GM12878 (cell line): ENCODE results near the gene ALOXE3. TPM values are rescaled to one million over a fixed set of nuclear protein-coding genes. Genes with fewer than 3 reads are reported as not detected.

Experiments used
- ATAC-seq: fragments of 200-7000 bp; cut with Tn5 transposase; 3 replicates; pipeline ENCODE4 v1.9.1; 2020; ENCODE audit warnings: mild to moderate bottlenecking, moderate library complexity
- BruUV-seq: library from RNA; stranded (reverse); fragments of 400-500 nt; replicated peaks from 2 replicates; lab custom pipeline; 2021; lab: Mats Ljungman, UMichigan
- CTCF ChIA-PET: fragments of 300-600 bp; sonication (Branson Sonifier 250); formaldehyde crosslinking; extraction: SDS; loops from one replicate; lab custom pipeline; 2021; ENCODE audit warnings: inconsistent platforms; lab: Yijun Ruan, JAX
- POLR2A ChIA-PET: fragments of 350-600 bp; formaldehyde crosslinking; extraction: SDS; loops from one replicate; lab custom pipeline; 2021; ENCODE audit warnings: inconsistent platforms; lab: Charles Lee
- RAD21 ChIA-PET: fragments of 300-600 bp; sonication (Branson Sonifier 250); formaldehyde crosslinking; loops from one replicate; lab custom pipeline; 2023; ENCODE audit warnings: antibody characterized with exemption; ENCODE audit not compliant: unreplicated experiment; lab: Charles Lee
- SMC1A ChIA-PET: fragments of 300-600 bp; sonication (Branson Sonifier 250); formaldehyde crosslinking; loops from one replicate; lab custom pipeline; 2023; ENCODE audit not compliant: unreplicated experiment, uncharacterized antibody; lab: Charles Lee
- DNase-seq: peaks from one replicate; pipeline ENCODE4 v3.0.0-alpha.2; 2011; ENCODE audit warnings: low read depth, low spot score
- FAIRE-seq: peaks from 3 replicates; lab custom pipeline; 2011; peaks lifted over from hg19 to GRCh38; lab: Jason Lieb, UNC
- H2AFZ ChIP-seq: 2 replicates; pipeline ENCODE4 v1.6.0; 2011; ENCODE audit warnings: low read depth, low read length, control low read depth; ENCODE audit not compliant: control insufficient read depth
- H3K27ac ChIP-seq: 2 replicates; pipeline ENCODE4 v1.5.1; 2011; ENCODE audit warnings: control low read depth; ENCODE audit not compliant: control insufficient read depth, insufficient read depth
- H3K27me3 ChIP-seq, 2 experiments: replicated peaks in 1 of 2; 2 replicates each; pipeline versions ENCODE4 v1.6.0 to v1.6.1; 2011; ENCODE audit warnings: low read length in 1 of 2; ENCODE audit not compliant: control insufficient read depth in 2 of 2, insufficient read depth in 2 of 2
- H3K36me3 ChIP-seq, 2 experiments: 2 replicates each; pipeline ENCODE4 v1.5.1; 2011; ENCODE audit warnings: low read length in 1 of 2; ENCODE audit not compliant: control insufficient read depth in 2 of 2, insufficient read depth in 2 of 2
- H3K4me1 ChIP-seq: 2 replicates; pipeline ENCODE4 v1.6.1; 2011; ENCODE audit warnings: mild to moderate bottlenecking, low read length, moderate library complexity, mixed read lengths; ENCODE audit not compliant: control insufficient read depth, insufficient read depth
- H3K4me2 ChIP-seq: 2 replicates; pipeline ENCODE4 v1.6.0; 2011; ENCODE audit warnings: control low read depth; ENCODE audit not compliant: control insufficient read depth, insufficient read depth
- H3K4me3 ChIP-seq: fragments of 200-600 bp; sonication (generic); 2 replicates; pipeline ENCODE4 v1.5.1; 2016
- H3K79me2 ChIP-seq: 2 replicates; pipeline ENCODE4 v1.6.0; 2011; ENCODE audit warnings: low read length; ENCODE audit not compliant: control insufficient read depth, insufficient read depth
- H3K9ac ChIP-seq: 2 replicates; pipeline ENCODE4 v1.8.0; 2011; ENCODE audit warnings: low read length, control low read depth, mixed read lengths; ENCODE audit not compliant: control insufficient read depth, insufficient read depth
- H3K9me3 ChIP-seq: replicated peaks from 3 replicates; pipeline ENCODE4 v1.5.1; 2011; ENCODE audit warnings: mild to moderate bottlenecking, low read length; ENCODE audit not compliant: control insufficient read depth, insufficient read depth
- H4K20me1 ChIP-seq: 2 replicates; pipeline ENCODE4 v1.6.0; 2011; ENCODE audit not compliant: control insufficient read depth, insufficient read depth
- BHLHE40 ChIP-seq, 2 experiments: fragments of 450-650 bp in 1 of 2; IDR thresholded peaks; 2 replicates each; pipeline ENCODE4 v1.6.1; 2011 to 2017; ENCODE audit warnings: low read depth in 2 of 2, borderline replicate concordance in 1 of 2, improper control_type of control experiment in 1 of 2, low read length in 1 of 2, mild to moderate bottlenecking in 1 of 2
- CREM ChIP-seq: IDR thresholded peaks from 2 replicates; pipeline ENCODE4 v1.6.1; 2014; ENCODE audit warnings: antibody characterized with exemption, low read depth
- IKZF2 ChIP-seq, 2 experiments: fragments of 450-650 bp; IDR thresholded peaks; 2 replicates each; pipeline ENCODE4 v1.6.1; 2017; ENCODE audit warnings: mild to moderate bottlenecking in 2 of 2, moderate library complexity in 2 of 2
- WGBS: methylation state at CpG from one replicate; pipeline ENCODE4 v1.1.6; 2016; ENCODE audit warnings: low lambda C conversion rate; ENCODE audit not compliant: insufficient replicate concordance, insufficient coverage; ENCODE audit errors: missing lambda C conversion rate; 5-methylcytosine and 5-hydroxymethylcytosine counted together
- in situ Hi-C: fragments of 300-500 bp; cut with MboI; formaldehyde crosslinking; loops from 9 replicates; pipeline ENCODE4 v1.14.3; 2018; ENCODE audit warnings: mixed read lengths
- intact Hi-C: fragments of 100-400 bp; cut with micrococcal nuclease; formaldehyde crosslinking; loops from one replicate; pipeline ENCODE4 v1.14.2; 2022; ENCODE audit not compliant: unreplicated experiment
- polyA plus RNA-seq, 11 experiments: library from polyadenylated mRNA; depleted of rRNA in 4 of 11; unstranded in 6 of 11; stranded (reverse) in 5 of 11; fragments of >200 nt; fragmentation: Nextera tagmentation in 4 of 11; fragmentation: Illumina TruSeq in 1 of 11; extraction: Ambion mirVana in 4 of 11; extraction: Trizol in 1 of 11; gene quantifications; 1 replicate in 1 of 11; 2 replicates in 10 of 11; pipeline versions ENCODE4 v1.2.1 to v1.2.3, GENCODE V29; 2011 to 2016; ENCODE audit warnings: inconsistent platforms in 2 of 11, missing spikeins in 2 of 11, low read depth in 1 of 11
- total RNA-seq, 4 experiments: library from RNA; depleted of rRNA in 3 of 4; stranded (reverse); fragments of >200 nt in 3 of 4; fragmentation: Illumina TruSeq in 1 of 4; extraction: Trizol in 1 of 4; gene quantifications; 2 replicates each; pipeline versions ENCODE4 v1.2.1 to v1.2.3, GENCODE V29; 2013 to 2021

ALOXE3 gene
- total and polyA plus RNA-seq, 10 of the 15 experiments (the other 5 are each of a cell fraction or from before 2014, with no cell fraction given) = 0.04 TPM; not detected in 9

GRCh38 chr17:8122422-8122923 lies 4.2 kb upstream of the ALOXE3 start:
- H3K9me3 ChIP-seq = no peaks in the 10 kb centered on the region
- FAIRE-seq (no peak), ATAC-seq (no peak), DNase-seq (no peak)
- WGBS = 1% methylated on average over 26 of the region's 29 CpGs
- peak overlapping the region; percentile 99 for H3K4me3 ChIP-seq
- peak overlapping the region; percentile 94 for H3K4me2 ChIP-seq
- BruUV-seq = no TSS peak
- RAD21 ChIA-PET = interaction anchor here (0.7 to 2.6 kb wide), 9 partner anchors 16 to 100 kb away, joined by 3 to 16 read pairs (median 4); no protein-coding TSS in a partner anchor
- in situ Hi-C loops (no loop called here), intact Hi-C loops (loop anchor here (5.0 kb wide), 1 partner anchor 175 kb away; the partner anchor contains the start of gene SLC25A35)
- SMC1A ChIA-PET = interaction anchor here (1.6 to 3.8 kb wide), 4 partner anchors 15 to 51 kb away, joined by 6 to 21 read pairs (median 6); no protein-coding TSS in a partner anchor
- H2AFZ ChIP-seq = peak overlapping the region; percentile 66
- H3K79me2 ChIP-seq = no peaks in the 10 kb centered on the region
- no peaks in the 10 kb centered on the region for H4K20me1 ChIP-seq
- TF ChIP-seq IKZF2 (IDR thresholded peaks at IDR 0.05) = peak; percentile 29 to 38; a peak in 1 of 4 replicates
- no peak for TF ChIP-seq CREM
- TF ChIP-seq BHLHE40 (IDR thresholded peaks at IDR 0.05; ENCODE audit: borderline replicate concordance in 1 of 2, low read depth in 2 of 2, low read length in 1 of 2) = peak in 1 of 2 experiments; percentile 16; a peak in 1 of 4 replicates
- H3K36me3 ChIP-seq = no peaks in the 10 kb centered on the region
- peaks cover 5 to 9% of the 10 kb centered on the region in 2 experiments for H3K27me3 ChIP-seq
- CTCF ChIA-PET = interaction anchor here (1.0 to 3.7 kb wide), 8 partner anchors 10 to 178 kb away, joined by 3 to 46 read pairs (median 3); partner anchors contain the start of gene SLC25A35
- POLR2A ChIA-PET = interaction anchor here (0.6 to 3.9 kb wide), 12 partner anchors 11 to 173 kb away, joined by 3 to 19 read pairs (median 6); partner anchors contain the start of genes PER1 and SLC25A35
- H3K4me1 ChIP-seq = peaks cover 41% of the 10 kb centered on the region
- H3K9ac ChIP-seq = peak overlapping the region; percentile 53
- no peak overlapping the region for H3K27ac ChIP-seq
